Forelimb muscle (tissue), 1 donor: Measurements from ENCODE around the gene PCNX4. TPM values are rescaled to one million over a fixed set of nuclear protein-coding genes. Genes with fewer than 3 reads are reported as not detected.

Experiments used
- DNase-seq: peaks from one replicate; pipeline ENCODE4 v3.0.0-alpha.2; 2013; ENCODE audit warnings: low read depth
- polyA plus RNA-seq: library from polyadenylated mRNA; unstranded; fragments of 120-200 nt; gene quantifications from one replicate; pipeline ENCODE4 v1.2.1, GENCODE V29; 2013; ENCODE audit not compliant: insufficient read length

The PCNX4 gene
- polyA plus RNA-seq, 1 donor = 51.7 TPM

DNA sequence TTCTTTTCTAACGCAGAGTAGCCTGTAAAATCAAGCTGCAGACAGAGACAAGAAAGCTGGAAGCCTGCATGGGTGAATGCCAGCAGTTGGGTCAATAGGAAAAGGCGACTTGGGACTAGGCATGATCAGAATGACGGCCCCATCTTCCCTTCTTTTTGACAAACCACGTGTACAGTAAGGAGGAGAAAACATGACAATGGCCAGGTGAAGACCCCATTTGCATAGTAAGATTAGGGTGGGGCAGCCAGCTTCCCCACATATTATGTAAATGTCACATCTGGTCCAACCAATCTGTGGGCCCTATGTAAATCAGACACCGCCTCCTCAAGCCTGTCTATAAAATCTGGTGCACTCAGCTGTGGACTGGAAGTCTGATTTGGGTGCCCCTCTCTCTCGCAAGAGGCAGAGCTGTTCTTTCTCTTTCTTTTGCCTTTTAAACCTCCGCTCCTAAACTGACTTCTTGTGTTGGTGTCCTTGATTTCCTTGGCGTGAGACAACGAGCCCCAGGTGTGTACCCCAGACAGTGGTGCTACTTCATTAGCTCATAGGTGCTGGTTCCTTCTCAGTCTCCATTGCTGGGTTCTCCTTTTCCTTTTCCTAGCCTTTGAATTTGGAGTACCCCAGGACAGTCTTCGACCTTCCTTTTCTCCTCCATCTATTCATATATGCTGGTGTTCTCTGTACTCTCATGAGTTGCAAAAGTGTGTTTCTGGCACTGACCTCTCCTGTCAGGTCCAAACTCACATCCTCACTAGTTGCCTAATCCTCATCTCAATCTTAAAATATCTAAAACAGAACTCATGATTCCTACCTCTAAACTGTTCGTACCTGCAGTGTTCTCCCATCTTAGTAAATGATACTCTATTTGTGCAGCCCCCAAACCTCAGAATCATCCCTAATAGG, 82.9 kb downstream of the PCNX4 start:
- DNase-seq = no peak

DNA sequence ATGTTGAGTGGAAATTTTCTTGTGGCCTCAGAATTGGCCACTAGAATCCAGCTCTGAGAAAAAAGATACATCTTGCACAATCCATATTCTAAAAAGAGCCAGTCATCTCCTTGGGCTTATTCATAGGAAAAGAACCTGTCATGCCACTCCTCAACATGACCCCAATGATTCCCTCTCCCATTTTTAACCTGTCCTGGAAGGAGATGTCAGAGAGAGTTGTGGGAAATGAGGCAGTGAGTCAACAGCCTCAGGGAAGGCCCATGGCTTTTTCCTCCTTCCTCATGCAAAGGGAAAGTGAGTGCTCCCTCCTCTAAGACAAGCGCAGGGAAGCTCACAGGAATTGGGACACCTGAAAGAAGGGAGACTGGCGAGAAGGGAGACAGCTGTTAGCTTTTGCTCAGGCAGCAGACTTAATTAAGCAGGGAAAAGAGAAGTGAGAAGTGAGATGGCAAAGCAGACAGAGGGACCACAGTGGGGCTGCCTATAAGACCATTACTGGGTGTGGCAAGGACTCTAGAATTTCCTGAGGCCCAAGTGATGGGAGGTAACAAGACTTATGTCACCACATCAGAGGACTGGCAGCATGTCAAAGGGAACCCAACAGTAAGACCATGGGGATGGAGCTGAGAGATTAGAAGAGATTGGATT, 83.7 kb downstream of the PCNX4 start:
- no peak for DNase-seq

DNA sequence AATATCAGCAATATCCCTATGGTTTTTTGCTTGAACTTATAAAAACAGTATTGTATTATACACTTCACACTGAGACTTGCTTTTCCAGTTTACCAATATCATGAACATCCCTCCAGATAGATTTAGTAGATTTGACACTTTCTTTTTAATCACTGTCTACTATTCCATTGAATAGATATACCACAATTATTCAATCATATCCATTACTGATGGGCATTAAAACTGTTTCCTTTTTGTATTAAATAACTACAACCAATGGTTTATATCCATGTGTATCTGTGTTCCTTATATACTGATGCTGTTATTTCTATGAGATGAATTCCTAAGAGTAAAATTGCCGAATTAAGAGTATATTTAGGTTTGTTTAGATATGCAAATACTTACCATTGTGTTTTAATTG, 86.4 kb downstream of the PCNX4 start:
- DNase-seq = no peak

- no peak for DNase-seq
Observed at GRCh38 chr14:60178820-60179219, 87.1 kb downstream of the PCNX4 start.

GRCh38 chr14:60179431-60179869, 87.7 kb downstream of the PCNX4 start:
- no peak for DNase-seq

- DNase-seq = no peak
Observed at GRCh38 chr14:60183138-60183537, 91.4 kb downstream of the PCNX4 start.

- DNase-seq = no peak
Observed at GRCh38 chr14:60183741-60184140, 92.0 kb downstream of the PCNX4 start.

DNA sequence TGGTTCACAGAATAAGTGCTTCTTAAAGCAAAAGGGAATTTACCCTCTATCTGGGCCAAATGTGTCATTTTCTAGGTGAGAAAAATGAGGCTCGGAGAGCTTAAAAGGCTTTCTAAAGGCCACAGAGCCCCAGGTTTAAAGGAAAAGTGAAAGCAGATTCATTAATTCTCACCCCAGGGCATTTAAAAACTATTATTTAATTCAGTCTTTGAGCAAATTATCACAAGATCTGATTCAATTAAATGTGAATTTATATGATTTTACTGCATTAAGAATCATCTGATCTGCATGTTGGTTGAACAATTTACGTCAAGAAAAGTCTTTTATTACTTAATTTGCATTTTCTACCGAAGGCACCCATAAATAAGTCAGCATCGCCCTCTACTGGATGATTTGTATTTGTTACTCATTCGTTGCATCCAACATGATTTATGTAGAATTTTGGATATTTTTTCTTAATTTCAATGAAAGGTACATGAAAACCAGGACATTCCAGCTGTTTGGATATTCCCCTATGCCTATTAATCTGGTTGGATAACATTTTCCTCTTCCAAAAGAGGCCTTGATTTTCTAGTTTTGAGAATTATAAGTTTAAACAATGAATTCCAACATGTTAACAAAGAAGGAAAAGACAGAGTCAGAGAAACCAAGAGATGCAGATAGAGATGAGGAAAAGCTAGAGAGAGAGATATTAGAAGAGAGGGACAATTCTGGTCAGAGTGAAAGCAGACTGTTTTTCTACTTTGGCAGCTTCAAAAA, 92.6 kb downstream of the PCNX4 start:
- peak; percentile 65 for DNase-seq

- no peak for DNase-seq
Observed at GRCh38 chr14:60184905-60185555, 93.3 kb downstream of the PCNX4 start.

GRCh38 chr14:60188115-60188514, 96.4 kb downstream of the PCNX4 start:
- DNase-seq = no peak

GRCh38 chr14:60188696-60189095, 97.0 kb downstream of the PCNX4 start:
- DNase-seq = no peak

- no peak for DNase-seq
Observed at GRCh38 chr14:60189923-60190840, 98.5 kb downstream of the PCNX4 start.

- DNase-seq = no peak
Observed at GRCh38 chr14:60195179-60195810, 103.6 kb downstream of the PCNX4 start.

GRCh38 chr14:60196291-60196690, 104.6 kb downstream of the PCNX4 start:
- no peak for DNase-seq

- DNase-seq = no peak
Observed at GRCh38 chr14:60197629-60198303, 106.0 kb downstream of the PCNX4 start.

- no peak for DNase-seq
Observed at GRCh38 chr14:60199321-60199720, 107.6 kb downstream of the PCNX4 start.

- DNase-seq = no peak
Observed at GRCh38 chr14:60204104-60204842, 112.5 kb downstream of the PCNX4 start.

DNA sequence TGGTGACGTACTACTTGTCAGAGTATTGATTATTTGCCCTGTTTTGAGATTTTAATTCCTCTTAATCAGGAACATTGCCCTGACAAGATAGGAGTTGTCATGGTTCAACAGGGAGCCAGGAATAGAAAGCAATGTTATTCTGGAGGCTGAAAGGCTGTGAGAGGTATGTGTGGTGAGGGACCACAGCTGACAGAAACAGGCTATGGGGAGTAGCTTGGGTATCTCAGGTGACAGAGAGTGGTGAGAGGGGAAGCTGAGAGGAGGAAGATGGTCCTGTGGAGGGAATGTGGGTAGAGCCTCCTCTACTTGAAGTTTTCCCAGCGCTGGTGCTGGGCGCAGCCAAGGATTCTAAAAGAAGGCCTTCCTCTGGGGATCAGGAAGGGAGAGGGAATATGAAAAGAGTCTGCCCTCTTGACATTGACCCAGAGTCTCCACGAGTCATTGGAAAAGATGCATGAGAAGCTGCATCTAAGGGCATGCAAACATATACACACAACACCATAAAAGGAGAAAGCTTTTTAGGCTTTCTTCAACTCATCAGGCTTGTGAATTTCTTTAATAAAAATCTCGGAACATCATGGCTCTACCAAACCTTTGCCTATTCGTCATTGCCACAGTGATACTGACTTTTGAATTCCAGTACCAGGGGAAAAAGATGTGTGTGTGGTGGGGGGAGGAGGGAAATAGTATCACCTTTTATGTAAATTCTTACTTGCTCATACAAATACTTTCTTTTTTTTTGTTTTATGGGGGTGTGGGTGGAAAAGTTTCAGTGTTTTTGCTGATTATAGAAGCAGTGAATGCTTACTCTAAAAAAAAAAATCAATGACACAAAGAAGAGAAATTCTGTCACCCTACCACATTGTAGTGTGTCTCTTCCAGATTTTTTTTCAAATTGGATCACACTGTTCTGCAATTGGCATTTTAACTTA, 113.4 kb downstream of the PCNX4 start:
- no peak for DNase-seq
